Measurements from ENCODE around the gene ADAM15. TPM values are rescaled to one million over a fixed set of nuclear protein-coding genes. Genes with fewer than 3 reads are reported as not detected.

ADAM15 gene
- total and polyA plus RNA-seq, 4 donors = 10.8 to 26.8 (median 17.5) TPM

DNA sequence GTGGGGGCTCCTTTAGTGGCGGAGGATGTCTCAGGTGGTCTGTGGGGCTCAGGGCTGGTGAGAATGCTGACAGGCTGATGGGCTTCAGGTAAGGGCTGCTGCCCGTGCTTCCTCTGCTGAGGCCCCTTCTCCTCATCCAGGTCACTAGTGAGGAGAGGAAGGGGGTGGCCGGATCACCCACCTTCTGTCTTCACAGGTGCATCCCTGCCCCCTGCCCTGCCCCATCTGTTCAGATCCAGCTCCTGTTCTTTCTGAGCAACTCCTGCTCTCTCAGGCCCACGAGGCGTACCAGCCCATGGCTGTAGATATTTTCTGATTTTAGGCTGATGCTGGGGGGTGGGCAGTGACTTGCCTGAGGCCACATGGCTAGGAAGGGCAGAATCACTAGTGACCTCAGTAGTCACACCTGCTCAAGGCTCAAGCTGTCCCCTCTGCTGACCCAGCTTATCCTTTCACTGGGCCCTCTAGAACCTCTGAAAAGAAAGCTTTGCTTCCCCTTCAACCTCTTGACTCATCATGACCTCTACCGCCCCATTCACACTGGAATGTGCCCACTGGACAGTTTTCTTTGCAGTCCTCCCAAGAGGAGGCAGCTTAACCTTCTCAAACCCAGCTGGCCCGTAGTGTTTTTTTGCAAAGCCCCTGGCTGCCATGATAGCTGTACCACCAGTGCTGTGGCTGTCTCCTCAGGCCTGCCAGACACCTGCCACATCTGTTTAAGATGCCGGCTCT, 32.3 kb upstream of the ADAM15 start:
- Histone ChIP-seq H3K27me3 (ENCODE audit: control insufficient read depth in 4 of 4, insufficient read depth in 4 of 4, low read length in 3 of 4) (no peaks in the 10 kb centered on the region), H3K27ac (ENCODE audit: low read depth in 1 of 2, low read length in 2 of 2) (no peak overlapping the region), H3K4me1 (ENCODE audit: control insufficient read depth in 4 of 4, insufficient read depth in 4 of 4, low read length in 3 of 4) (peaks cover 3 to 46% (median 20%) of the 10 kb centered on the region in 4 donors), H3K36me3 (ENCODE audit: control insufficient read depth in 4 of 4, insufficient read depth in 3 of 4, low read depth in 1 of 4, low read length in 3 of 4) (peaks cover 3 to 19% (median 9%) of the 10 kb centered on the region in 4 donors), H3K9ac (ENCODE audit: low read depth in 1 of 2, low read length in 2 of 2) (no peak overlapping the region), H3K4me3 (ENCODE audit: low read depth in 1 of 3, low read length in 3 of 3) (no peak overlapping the region), H3K9me3 (ENCODE audit: control insufficient read depth in 4 of 4, low read length in 3 of 4) (no peaks in the 10 kb centered on the region)
- TF ChIP-seq, protein P1, sequence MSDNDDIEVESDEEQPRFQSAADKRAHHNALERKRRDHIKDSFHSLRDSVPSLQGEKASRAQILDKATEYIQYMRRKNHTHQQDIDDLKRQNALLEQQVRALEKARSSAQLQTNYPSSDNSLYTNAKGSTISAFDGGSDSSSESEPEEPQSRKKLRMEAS (IDR thresholded peaks at IDR 0.05) = no peak
- TF ChIP-seq JUND (IDR thresholded peaks at IDR 0.05) = no peak
- TF ChIP-seq HNF4A (conservative IDR thresholded peaks at IDR 0.05) = no peak
- no peak for TF ChIP-seq FOXA1 (IDR thresholded peaks at IDR 0.05)
- TF ChIP-seq EGR1 (IDR thresholded peaks at IDR 0.05; ENCODE audit: low read depth in 2 of 2) = no peak
- TF ChIP-seq FOXA2 (IDR thresholded peaks at IDR 0.05) = no peak
- TF ChIP-seq, protein P2, sequence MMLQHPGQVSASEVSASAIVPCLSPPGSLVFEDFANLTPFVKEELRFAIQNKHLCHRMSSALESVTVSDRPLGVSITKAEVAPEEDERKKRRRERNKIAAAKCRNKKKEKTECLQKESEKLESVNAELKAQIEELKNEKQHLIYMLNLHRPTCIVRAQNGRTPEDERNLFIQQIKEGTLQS (IDR thresholded peaks at IDR 0.05) = no peak
- TF ChIP-seq, protein P3, sequence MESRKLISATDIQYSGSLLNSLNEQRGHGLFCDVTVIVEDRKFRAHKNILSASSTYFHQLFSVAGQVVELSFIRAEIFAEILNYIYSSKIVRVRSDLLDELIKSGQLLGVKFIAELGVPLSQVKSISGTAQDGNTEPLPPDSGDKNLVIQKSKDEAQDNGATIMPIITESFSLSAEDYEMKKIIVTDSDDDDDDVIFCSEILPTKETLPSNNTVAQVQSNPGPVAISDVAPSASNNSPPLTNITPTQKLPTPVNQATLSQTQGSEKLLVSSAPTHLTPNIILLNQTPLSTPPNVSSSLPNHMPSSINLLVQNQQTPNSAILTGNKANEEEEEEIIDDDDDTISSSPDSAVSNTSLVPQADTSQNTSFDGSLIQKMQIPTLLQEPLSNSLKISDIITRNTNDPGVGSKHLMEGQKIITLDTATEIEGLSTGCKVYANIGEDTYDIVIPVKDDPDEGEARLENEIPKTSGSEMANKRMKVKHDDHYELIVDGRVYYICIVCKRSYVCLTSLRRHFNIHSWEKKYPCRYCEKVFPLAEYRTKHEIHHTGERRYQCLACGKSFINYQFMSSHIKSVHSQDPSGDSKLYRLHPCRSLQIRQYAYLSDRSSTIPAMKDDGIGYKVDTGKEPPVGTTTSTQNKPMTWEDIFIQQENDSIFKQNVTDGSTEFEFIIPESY (IDR thresholded peaks at IDR 0.05) = no peak
- DNase-seq (ENCODE audit: low spot score) = no peak
- WGBS = 91% methylated on average over 8 of the region's 8 CpGs

DNA sequence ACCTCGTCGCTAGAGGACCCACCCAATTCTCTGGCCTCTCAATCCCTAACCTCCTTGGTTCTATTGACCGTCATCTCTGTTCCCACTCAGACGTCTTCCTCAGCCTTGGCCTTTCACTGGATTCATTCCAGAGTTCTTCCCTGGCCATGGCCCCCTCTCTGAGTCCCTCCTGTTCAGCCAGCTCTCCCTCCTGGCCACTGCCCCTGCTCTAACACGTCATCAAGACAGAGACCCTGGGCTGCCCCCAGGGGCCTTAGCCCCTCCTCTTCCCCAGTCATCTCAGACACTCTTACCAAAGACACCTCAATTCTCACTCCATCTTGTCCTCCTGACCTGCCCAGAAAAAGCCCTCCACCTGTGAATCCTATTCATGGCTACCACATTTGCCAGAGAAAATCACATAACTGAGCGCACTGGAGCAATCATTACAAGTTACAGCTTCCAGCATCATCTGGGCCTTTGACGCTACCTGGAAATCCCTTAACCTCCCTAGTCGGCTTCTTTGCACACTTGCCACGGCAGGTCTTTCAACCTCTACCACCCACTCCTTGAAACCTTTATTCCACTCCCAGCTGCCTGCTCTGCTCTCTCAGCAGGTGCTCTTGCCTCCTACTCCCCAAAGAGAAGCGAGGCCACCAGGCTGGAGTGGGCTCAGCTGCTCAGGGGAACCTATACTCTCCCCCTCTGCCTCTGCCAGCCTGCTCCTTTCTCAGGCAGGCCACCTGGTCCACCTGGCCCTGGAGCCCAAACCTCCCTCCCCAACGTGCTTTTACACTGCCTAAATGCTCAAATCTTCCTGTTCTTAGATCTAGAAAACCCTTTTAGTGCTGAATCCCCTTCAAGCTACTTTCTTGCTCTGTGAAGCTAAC, 31.5 kb upstream of the ADAM15 start:
- 84% methylated on average over 11 of the region's 11 CpGs for WGBS
- Histone ChIP-seq H3K4me1 (ENCODE audit: control insufficient read depth in 4 of 4, insufficient read depth in 4 of 4, low read length in 3 of 4) (peaks cover 5 to 46% (median 17%) of the 10 kb centered on the region in 4 donors), H3K27ac (ENCODE audit: low read depth in 1 of 2, low read length in 2 of 2) (no peak overlapping the region), H3K4me3 (ENCODE audit: low read depth in 1 of 3, low read length in 3 of 3) (no peak overlapping the region), H3K9me3 (ENCODE audit: control insufficient read depth in 4 of 4, low read length in 3 of 4) (no peaks in the 10 kb centered on the region), H3K9ac (ENCODE audit: low read depth in 1 of 2, low read length in 2 of 2) (no peak overlapping the region), H3K27me3 (ENCODE audit: control insufficient read depth in 4 of 4, insufficient read depth in 4 of 4, low read length in 3 of 4) (no peaks in the 10 kb centered on the region), H3K36me3 (ENCODE audit: control insufficient read depth in 4 of 4, insufficient read depth in 3 of 4, low read depth in 1 of 4, low read length in 3 of 4) (peaks cover 3 to 12% (median 5%) of the 10 kb centered on the region in 4 donors)
- TF ChIP-seq, protein P2 (IDR thresholded peaks at IDR 0.05) = no peak
- TF ChIP-seq, protein P1 (IDR thresholded peaks at IDR 0.05) = no peak
- TF ChIP-seq RAD21 (IDR thresholded peaks at IDR 0.05) (no peak), TAF1 (conservative IDR thresholded peaks at IDR 0.05) (no peak), FOXA2 (IDR thresholded peaks at IDR 0.05) (no peak), EGR1 (IDR thresholded peaks at IDR 0.05; ENCODE audit: low read depth in 2 of 2) (no peak), FOXA1 (IDR thresholded peaks at IDR 0.05) (no peak), NR2F2 (IDR thresholded peaks at IDR 0.05) (no peak)
- TF ChIP-seq, protein P4, sequence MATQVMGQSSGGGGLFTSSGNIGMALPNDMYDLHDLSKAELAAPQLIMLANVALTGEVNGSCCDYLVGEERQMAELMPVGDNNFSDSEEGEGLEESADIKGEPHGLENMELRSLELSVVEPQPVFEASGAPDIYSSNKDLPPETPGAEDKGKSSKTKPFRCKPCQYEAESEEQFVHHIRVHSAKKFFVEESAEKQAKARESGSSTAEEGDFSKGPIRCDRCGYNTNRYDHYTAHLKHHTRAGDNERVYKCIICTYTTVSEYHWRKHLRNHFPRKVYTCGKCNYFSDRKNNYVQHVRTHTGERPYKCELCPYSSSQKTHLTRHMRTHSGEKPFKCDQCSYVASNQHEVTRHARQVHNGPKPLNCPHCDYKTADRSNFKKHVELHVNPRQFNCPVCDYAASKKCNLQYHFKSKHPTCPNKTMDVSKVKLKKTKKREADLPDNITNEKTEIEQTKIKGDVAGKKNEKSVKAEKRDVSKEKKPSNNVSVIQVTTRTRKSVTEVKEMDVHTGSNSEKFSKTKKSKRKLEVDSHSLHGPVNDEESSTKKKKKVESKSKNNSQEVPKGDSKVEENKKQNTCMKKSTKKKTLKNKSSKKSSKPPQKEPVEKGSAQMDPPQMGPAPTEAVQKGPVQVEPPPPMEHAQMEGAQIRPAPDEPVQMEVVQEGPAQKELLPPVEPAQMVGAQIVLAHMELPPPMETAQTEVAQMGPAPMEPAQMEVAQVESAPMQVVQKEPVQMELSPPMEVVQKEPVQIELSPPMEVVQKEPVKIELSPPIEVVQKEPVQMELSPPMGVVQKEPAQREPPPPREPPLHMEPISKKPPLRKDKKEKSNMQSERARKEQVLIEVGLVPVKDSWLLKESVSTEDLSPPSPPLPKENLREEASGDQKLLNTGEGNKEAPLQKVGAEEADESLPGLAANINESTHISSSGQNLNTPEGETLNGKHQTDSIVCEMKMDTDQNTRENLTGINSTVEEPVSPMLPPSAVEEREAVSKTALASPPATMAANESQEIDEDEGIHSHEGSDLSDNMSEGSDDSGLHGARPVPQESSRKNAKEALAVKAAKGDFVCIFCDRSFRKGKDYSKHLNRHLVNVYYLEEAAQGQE (IDR thresholded peaks at IDR 0.05) = no peak
- TF ChIP-seq, protein P5, sequence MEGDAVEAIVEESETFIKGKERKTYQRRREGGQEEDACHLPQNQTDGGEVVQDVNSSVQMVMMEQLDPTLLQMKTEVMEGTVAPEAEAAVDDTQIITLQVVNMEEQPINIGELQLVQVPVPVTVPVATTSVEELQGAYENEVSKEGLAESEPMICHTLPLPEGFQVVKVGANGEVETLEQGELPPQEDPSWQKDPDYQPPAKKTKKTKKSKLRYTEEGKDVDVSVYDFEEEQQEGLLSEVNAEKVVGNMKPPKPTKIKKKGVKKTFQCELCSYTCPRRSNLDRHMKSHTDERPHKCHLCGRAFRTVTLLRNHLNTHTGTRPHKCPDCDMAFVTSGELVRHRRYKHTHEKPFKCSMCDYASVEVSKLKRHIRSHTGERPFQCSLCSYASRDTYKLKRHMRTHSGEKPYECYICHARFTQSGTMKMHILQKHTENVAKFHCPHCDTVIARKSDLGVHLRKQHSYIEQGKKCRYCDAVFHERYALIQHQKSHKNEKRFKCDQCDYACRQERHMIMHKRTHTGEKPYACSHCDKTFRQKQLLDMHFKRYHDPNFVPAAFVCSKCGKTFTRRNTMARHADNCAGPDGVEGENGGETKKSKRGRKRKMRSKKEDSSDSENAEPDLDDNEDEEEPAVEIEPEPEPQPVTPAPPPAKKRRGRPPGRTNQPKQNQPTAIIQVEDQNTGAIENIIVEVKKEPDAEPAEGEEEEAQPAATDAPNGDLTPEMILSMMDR (IDR thresholded peaks at IDR 0.05; ENCODE audit: low read depth, low read length, missing input control) = no peak
- TF ChIP-seq, protein P3 (IDR thresholded peaks at IDR 0.05) = no peak
- no peak for DNase-seq (ENCODE audit: low spot score)
